HL-60/S4 treated with retinoic acid at 250 ng/mL for 4 days and 3 days (cell line): ENCODE results near the gene ATP10A.

Experiments
- in situ Hi-C: fragments of 300-500 bp; cut with MboI; formaldehyde crosslinking; loops from 2 replicates; pipeline ENCODE4 v1.7.0; 2022; ENCODE audit warnings: low sequenced_read_pairs

ATP10A gene

DNA sequence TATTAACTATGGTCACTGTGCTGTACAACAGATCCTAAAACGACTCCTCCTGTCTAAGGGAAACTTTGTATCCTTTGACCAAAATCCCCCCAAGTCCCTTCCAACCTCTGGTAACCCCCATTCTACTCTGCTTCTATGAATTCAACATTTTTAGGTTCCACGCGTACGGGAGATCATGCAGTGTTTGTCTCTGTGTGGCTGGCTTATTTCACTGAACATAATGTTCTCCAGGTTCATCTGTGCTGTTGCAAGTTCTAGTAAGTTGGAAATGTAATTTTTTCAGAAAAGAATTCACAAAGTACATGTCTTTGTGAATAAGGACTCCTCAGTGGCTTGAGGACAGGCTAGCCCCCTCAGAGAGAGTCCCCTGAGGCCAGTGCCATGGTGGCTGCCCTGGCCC is 66.1 kb downstream of the ATP10A start:
- in situ Hi-C loops = no loop called here

DNA sequence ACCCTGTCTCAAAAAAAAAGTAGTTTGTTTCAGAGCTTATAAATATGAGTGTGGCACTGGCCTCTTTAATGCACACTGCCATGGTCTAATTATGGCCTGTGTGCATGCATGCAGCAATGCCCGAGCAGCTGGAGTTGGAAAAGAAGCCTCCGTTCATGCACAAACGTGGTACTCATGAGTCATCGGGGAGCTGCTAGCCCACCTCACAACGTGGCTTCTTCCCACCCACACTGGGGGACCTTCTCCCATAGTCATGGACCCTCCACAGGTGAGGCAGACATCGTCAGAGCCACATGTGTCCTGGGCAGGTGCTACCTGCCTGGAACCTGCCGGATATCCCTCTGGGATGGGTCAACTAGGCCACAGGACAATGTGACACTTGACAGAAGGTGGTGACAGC is 66.7 kb downstream of the ATP10A start:
- in situ Hi-C loops = no loop called here

DNA sequence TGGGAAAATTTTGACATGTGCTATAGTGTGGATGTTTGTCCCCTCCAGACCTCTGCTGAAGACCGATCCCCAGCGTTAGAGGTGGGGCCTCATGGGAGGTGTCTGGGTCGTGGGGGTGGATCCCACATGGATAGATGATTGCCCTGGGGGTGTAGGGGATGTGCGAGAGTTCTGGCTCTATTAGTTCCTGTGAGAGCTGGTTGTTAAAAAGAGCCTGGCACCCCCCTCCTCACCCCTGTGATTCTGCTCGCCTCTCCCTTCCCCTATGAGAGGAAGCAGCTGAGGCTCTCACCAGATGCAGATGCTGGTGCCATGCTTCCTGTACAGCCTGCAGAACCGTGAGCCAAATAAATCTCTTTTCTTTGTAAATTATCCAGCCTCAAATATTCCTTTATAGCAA is 67.4 kb downstream of the ATP10A start:
- in situ Hi-C loops = no loop called here

DNA sequence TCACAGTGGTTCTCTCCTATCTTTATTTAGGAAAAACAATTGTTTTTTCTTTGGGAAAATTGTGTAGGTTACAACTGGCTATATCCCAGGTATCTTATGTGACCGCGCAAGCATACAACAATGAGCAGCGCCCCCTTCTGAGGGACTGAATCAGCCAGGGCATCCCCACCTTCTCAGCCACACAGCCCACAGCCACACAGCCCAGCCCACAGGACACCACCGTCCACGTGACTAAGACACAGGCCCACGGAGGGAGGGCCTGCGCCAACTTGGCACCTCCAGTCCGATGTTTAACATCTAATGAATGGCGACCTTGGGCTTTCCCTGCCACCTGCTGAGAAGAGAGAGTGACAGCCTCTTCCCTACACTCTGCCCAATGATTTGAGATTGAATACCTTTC is 68.1 kb downstream of the ATP10A start:
- in situ Hi-C loops = no loop called here

DNA sequence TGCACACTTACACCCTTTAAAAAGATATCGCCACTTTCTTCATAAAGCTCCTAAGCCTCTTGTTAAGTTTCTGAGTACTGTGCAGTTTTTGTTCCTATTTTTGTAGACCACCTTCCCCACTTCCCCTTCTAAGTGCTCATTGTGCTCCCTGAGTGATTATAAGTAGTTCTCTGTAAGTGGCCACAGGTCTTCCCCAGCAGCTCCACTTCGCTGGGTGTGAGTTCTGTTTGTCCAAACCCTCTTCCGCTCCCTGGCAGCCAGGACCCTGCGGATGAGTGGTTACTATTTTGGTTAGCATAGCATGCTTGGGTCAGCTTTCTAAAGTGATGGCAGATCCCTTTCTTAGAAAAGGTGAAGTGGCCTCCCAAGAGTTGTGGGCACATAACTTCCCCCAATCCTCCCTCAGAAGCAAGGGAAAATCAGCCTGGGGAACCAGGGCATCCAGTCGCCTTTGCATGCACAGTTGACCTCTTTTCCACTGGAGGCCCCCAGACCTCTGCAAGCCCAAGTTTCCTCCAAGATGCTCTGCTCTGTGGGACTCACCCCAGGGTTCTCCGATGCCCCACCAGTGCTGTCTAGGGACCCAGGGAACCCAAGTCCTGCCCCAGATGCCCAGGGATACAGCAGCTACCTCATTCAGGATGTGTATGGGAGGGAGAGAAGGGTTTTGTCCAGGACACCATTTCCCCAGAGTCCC is 69.6 kb downstream of the ATP10A start:
- in situ Hi-C loops = no loop called here

DNA sequence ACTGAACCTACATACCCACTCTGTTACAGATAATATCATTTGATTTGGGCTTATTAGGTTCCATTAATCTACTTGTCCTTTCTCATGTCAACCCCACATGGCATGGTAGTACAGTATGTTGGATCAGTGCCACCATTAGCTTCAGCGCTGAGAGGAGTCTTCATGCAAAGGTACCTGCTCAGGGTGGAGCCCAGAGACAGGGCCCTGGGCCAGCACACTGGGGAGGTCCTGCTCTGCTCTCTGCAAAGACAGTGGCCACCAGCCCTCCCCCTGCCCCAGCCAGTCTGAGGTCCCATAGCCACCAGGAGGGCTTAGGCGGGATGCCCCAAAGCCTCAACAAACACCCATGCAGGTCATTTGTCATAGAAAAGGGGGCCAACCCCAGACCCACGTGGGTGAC is 71.0 kb downstream of the ATP10A start:
- in situ Hi-C loops = no loop called here

DNA sequence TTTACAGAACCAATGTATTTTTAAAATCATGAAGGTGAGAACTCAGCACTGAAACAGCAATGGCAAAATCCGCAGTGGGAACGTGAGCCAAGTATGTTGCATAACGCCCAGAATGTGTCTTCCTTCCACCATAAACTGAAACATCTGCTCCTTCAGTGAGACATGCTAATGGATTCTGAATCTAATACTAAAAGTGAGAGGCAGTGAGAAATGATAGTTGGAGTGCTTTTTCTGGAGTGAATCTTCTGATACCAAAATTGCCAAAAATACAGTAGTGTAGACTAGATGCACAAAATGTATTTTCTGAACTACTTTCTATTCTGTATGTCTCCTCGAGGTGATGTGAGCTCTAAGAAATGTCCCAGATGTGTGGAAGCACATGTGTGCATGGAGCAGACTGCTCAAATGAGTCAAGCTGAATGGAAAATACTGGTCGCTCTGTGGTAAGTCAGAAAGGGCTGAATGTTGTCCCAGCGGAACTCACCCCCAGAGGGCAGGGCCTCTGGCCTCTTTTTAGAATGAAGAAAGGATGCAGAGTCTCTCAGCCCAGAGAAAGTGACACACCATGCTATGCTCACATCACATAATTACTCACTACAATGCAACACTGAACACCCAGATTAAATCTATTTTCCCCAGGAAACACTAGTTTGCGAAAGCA is 73.0 kb downstream of the ATP10A start:
- in situ Hi-C loops = no loop called here

DNA sequence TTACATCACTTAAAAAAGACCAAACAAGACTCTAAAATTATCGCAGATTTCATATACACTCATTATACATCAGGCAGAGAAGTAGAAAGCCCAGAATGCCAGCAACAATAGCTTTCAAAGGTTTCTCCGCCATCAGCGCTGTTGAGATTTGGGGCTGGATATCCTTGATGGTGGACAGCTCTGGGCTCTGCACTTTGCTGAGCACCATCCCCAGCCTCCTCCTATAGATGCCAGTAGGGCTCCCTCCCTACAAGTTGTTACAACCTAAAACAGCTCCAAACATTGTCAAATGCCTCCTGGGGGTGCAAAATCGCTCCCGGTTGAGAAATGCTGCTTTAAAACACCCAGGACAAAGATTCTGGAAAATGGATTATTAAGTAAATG is 73.5 kb downstream of the ATP10A start:
- in situ Hi-C loops = no loop called here

DNA sequence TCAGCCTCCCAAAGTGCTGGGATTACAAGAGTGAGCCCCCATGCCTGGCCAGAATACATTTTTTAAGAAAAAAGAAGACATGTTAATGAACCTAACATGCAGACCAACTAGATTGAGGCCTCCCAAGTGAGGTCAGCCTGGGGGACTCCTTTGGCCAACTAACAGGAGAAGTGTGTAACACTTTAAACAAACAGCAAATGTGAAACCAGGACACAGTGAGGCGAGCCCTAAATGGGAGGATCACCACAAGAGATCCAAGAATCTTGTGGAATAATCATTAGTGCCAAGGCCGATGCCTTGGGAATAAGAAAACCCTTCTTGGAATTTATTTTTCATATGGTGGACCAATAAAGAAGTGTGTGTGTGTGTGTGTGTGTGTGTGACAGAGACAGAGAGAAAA is 73.9 kb downstream of the ATP10A start:
- in situ Hi-C loops = no loop called here

DNA sequence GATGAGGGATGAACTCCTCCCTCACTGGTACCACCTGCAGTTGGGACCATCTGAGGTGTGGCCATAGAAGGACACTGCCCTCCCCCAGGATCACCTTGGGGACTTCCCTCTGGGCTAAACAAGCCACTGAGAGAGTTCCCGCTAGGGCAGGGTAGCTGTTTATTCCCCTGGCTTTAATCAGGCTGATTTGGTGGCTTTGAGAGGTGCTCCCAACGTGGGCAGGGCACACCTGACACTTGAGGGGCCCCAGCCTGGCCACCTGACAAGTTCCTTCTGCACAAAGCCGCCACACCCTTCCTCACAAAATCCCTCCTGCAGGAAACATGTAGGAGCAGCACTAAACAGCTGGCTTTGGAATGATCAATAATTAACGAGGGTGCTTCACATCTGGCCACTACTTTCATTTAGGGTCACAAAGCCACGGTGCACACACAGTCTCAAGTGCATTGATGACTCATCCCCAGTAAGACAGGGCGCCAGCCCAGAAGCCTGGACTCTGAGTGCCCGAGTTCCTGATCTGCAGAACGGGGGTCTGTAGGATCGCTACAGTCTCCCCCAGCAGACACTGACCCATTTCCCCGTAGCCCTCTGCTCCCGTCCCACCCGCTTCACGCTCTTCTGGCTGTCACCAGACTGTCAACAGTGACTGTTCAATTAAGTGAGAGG is 75.1 kb downstream of the ATP10A start:
- in situ Hi-C loops = no loop called here

DNA sequence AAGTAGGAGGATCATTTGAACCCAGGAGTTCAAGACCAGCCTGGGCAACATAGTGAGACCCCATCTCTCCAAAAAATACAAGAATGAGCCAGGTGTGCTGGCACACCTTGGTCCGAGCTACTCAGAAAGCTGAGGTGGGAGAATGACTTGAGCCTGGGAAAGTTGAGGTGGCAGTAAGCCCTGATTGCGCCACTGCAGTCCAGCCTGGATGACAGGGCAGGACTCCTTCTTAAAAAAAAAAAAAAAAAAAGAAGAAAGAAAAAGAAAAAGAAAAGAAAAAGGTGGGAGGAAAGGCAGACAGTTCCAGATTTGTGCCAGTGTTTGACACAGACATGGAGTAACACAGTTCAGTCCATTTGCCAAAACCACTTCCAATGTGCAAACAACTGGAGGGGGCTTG is 75.7 kb downstream of the ATP10A start:
- in situ Hi-C loops = no loop called here

DNA sequence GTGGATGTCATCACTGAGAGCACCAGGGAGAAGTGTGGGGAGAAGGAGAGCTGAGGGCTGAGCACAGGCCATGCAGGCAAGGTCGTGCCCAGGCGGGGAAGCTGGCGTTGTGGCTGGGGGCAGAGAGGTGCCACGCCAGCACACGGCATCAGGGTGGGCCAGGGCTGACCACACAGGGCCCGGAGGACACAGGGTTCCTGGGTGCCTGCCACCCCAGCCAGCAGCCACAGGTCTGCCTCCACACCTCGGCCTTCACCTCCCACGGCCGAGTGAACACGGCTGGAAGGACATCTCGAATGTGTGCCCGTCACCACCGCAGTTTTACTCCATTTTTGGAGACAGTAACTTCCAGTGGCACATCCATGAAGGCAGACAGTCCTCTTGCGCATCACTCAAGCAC is 77.1 kb downstream of the ATP10A start:
- in situ Hi-C loops = no loop called here

DNA sequence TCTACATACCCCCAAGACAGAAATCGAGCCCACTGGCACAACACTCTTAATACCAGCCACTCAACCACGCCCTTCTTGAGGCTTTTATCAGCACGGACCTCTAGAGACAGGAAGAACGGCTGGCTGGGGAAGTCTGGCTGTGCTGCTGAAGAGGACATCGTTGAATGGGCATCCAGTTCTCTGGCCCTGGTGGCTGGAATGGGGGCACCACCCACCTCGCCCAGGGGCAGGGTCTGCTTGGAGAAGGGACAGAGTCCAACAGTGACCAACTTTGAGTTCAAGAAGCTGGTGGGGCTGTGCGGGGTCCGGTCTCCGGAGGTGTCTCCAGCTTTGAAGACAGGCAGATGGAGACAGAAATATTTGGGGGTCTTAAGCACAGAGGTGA is 77.5 kb downstream of the ATP10A start:
- in situ Hi-C loops = no loop called here

DNA sequence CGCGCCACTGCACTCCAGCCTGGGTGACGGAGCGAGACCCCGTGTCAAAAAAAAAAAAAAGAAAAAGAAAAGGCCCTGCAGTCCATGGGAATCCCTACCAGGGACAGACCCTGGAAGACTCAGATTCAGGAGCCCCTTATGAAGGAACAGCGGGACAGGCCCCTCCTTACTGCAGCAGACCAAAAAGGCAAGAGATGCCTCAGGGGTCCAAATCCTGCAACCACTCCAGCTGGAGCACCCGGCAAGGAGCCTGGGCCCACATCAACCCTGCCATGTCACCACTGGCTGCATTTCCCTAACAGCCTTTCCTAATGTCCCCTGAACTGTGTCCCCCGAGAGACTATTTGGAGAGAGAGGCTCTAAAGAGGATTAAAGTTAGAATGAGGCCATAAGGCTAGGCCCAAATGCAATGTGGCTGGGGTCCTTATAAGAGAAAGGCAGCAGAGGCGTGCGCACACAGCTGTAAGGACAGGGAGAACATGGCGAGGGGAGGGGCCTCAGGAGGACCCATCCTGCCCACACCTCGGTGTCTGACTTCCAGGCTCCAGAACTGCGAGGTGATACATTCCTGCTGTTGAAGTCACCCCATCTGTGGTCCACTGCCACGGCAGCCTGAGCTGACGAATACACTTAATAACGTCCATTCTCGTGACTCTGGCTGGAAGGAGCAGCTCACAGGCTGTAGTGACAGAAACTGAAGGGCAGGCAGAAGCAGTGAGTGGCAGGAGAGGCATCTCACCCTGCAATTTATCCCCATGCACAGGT is 78.1 kb downstream of the ATP10A start:
- in situ Hi-C loops = no loop called here

DNA sequence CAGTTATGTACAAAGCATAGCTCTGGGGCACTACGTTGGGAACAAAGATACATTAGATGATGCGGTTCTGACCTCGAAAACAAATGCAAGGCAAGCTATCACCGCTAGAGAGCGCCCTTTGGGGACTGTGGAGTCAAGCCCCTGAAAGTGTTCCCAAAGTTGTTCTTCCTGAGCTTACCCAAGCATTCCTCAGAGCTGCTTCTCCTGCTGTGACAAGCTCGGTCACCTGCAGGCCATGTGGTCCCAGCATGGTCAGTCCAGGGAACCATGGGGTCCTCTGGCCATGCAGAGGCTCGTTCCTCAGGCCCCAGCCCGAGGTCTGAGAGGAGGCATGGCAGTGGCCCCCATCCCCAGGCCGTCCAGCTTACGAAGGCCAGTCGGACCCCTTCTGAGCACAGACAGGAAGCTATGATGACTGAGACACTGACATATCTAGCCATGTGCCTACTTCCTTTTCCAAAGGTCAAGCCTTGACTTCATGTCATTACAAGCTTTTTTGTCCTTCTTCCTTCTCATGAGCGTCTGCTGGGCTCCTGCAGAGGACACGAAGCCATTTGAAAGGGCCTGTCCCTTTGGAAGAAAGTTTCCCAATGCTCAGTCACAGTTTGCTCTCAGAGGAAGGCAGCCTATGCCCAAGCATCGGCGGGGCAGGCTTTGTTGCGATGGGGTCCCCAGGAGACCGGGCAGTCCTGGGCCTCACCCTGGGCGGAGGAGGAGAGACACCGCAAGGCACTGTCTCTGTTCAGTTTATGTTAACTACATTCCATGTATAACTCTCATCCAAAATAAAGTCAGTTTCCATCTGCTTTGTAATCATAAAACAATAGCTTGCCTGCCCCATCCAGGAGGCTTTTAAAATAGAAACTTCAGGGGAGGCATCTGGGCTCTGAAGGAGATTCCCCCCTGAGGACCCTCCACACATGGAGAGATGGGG is 79.3 kb downstream of the ATP10A start:
- in situ Hi-C loops = no loop called here

DNA sequence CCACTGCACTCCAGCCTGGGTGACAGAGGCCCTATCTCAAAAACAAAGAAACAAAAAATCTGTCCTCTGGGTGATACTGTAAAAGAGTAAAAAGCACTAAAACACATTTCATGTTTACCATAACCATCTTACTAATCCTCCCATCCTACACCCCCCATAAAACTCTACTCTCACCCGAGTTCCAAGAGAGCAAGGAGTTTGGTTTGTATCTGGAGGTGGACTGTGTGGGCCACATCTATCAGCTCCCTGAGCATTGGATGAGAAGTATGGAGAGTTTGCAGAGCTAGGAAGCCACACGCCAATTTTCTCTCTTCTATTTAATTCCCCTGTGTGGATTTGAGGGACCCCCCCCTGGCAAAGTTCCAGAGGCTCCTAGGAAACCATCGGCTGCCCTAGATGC is 80.0 kb downstream of the ATP10A start:
- in situ Hi-C loops = no loop called here

DNA sequence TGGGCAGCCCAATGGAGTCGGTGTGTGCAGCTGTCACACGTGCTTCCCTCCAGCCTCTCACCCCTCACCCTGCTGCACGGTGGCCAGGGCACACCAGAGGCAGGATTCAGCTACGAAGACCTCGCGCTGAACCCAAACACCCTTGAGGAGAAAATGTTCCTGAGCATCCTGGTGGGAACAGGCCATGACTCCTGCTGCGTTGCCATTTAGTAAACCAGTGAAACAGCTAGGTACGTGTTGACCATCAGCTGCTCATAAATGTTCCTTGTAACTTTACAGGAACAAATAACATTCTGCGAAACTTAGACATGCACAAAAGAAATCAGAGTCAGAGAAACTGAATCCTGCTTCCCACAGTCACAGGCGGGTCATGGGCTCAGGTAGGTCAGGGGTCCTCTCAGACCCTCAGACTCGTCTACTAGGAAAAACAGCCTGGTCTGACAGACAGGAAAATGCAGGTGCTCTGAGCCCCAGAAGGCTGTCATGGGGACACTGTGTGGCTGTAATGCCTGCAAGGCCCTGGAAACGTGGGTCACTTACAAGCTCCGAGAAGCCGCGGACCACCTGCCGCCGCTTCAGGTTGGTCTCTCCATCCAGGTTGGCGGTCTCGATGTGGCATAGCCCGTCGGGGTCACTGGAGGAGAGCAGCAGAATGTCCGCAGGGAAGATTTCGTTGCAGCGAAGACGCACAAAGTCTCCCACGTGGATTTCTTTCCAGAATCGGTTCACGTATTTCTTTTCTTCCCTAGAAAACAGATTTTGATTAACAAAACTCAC is 82.5 kb downstream of the ATP10A start:
- in situ Hi-C loops = no loop called here

DNA sequence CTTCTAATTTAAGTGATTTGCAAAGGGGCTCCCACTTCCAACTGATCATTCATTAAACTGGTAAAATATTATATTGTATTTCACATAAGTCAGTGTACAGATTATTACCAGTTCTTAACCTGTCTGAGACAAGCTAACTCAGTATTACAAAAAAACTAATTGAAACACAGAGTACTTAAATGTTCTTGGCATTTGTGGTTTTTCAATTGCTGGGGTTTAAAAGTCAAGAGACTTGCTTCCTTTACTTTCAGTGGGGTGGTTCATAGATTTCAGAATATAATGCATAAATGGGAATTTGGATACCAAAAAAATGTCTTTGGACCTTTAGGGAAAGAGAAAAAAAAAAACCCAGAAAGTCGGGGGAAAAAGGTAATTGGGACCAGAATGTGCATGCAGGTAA is 85.0 kb downstream of the ATP10A start:
- in situ Hi-C loops = no loop called here

DNA sequence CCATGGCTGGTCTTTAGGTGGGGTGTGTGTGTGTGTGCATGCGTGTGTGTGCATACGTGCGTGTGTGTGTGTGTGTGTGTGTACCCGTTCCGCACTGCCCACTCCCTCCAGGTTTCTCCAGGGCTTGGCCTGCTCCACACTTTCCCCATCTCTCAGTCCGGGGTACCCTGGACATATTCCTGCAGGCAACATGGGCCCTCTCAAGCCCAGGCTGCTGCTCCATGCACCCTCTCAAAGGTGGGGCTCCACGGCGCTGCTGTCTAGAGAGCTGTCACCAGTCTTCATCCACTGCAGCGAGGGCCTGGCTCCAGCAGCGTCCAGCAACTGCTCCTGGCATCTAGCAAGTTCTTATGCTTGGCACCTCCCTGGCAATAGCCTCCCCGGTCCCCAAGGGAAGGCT is 86.1 kb downstream of the ATP10A start:
- in situ Hi-C loops = no loop called here
